Vagina (tissue), 2 donors: ENCODE results near the gene CUBN.

Experiments
- POLR2A ChIP-seq, 2 donors: fragments of 450-650 bp; IDR thresholded peaks; one replicate each; pipeline ENCODE4 v1.6.1; 2017; ENCODE audit warnings: antibody characterized with exemption in 2 of 2, mild to moderate bottlenecking in 2 of 2, moderate library complexity in 2 of 2
- POLR2AphosphoS5 ChIP-seq, 2 donors: sonication (generic); formaldehyde crosslinking; IDR thresholded peaks; one replicate each; pipeline ENCODE4 v1.9.0; 2017; ENCODE audit warnings: antibody characterized with exemption in 2 of 2, mild to moderate bottlenecking in 2 of 2, low read depth in 1 of 2; ENCODE audit not compliant: insufficient read depth in 1 of 2
- TF ChIP-seq, protein P1 (sequence below), 3 experiments: fragments of 450-650 bp in 2 of 3; fragments of 200-600 bp in 1 of 3; sonication (generic) in 1 of 3; IDR thresholded peaks; one replicate each; pipeline ENCODE4 v1.5.1; 2017 to 2019; ENCODE audit warnings: antibody characterized with exemption in 3 of 3, mild to moderate bottlenecking in 2 of 3, moderate library complexity in 2 of 3

DNA sequence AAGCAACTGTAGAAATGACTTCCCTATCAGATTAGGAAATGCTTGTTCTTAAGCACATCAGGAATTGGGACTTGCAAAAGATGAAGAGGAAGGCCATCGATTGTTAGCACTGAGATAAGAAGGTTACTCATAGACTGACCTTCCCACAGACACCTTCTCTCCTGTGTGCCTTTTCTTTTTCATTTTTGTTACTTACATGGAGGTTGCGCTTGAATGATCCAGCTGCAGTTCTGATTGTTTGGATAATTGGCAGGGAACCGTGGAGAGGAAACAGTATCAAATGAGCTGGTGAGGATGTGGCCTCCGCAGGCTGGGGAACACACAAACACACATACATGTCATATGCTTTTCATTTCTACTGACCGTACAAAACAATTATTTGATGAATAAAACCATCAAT lies 177.5 kb downstream of the CUBN start:
- TF ChIP-seq, protein P1, sequence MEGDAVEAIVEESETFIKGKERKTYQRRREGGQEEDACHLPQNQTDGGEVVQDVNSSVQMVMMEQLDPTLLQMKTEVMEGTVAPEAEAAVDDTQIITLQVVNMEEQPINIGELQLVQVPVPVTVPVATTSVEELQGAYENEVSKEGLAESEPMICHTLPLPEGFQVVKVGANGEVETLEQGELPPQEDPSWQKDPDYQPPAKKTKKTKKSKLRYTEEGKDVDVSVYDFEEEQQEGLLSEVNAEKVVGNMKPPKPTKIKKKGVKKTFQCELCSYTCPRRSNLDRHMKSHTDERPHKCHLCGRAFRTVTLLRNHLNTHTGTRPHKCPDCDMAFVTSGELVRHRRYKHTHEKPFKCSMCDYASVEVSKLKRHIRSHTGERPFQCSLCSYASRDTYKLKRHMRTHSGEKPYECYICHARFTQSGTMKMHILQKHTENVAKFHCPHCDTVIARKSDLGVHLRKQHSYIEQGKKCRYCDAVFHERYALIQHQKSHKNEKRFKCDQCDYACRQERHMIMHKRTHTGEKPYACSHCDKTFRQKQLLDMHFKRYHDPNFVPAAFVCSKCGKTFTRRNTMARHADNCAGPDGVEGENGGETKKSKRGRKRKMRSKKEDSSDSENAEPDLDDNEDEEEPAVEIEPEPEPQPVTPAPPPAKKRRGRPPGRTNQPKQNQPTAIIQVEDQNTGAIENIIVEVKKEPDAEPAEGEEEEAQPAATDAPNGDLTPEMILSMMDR (IDR thresholded peaks at IDR 0.05), result no peak
- TF ChIP-seq POLR2A (IDR thresholded peaks at IDR 0.05) (no peak), POLR2AphosphoS5 (IDR thresholded peaks at IDR 0.05; ENCODE audit: insufficient read depth in 1 of 2, low read depth in 1 of 2) (no peak)
